ENCODE measurements around the gene OSMR.

The OSMR gene

GRCh38 chr5:38891563-38891962 is 45.8 kb downstream of the OSMR start:
- Histone ChIP-seq H3K4me3 (ENCODE audit: low read length, poor library complexity, severe bottlenecking) (no peak overlapping the region), H3K9me2 (replicated peaks; ENCODE audit: low read depth, low read length) (no peaks in the 10 kb centered on the region), H3K9ac (ENCODE audit: low read depth, low read length, poor library complexity, severe bottlenecking) (no peak overlapping the region), H3K36me3 (ENCODE audit: insufficient read depth, low read length) (no peaks in the 10 kb centered on the region), H4K20me1 (ENCODE audit: insufficient read depth, low read length, poor library complexity, severe bottlenecking) (no peaks in the 10 kb centered on the region), H3F3A (ENCODE audit: low read depth) (no peaks in the 10 kb centered on the region), H3K27me3 (ENCODE audit: insufficient read depth, low read length, poor library complexity, severe bottlenecking) (no peaks in the 10 kb centered on the region), H3K4me2 (ENCODE audit: low read depth, low read length, poor library complexity, severe bottlenecking) (no peak overlapping the region), H3K9me3 (ENCODE audit: insufficient read depth, low read depth, low read length) (no peaks in the 10 kb centered on the region), H2AFZ (ENCODE audit: low read length) (no peak overlapping the region), H3K4me1 (ENCODE audit: insufficient read depth, low read length, poor library complexity, severe bottlenecking) (no peaks in the 10 kb centered on the region), H3K79me2 (ENCODE audit: insufficient read depth, low read length) (no peaks in the 10 kb centered on the region)
- TF ChIP-seq EZH2phosphoT487 (IDR thresholded peaks at IDR 0.05; ENCODE audit: borderline replicate concordance), result no peak
- no peak for TF ChIP-seq CTCF (conservative IDR thresholded peaks at IDR 0.05; ENCODE audit: low read length)

GRCh38 chr5:38892363-38892762 is 46.6 kb downstream of the OSMR start:
- Histone ChIP-seq H3K9me2 (replicated peaks; ENCODE audit: low read depth, low read length) (no peaks in the 10 kb centered on the region), H3K36me3 (ENCODE audit: insufficient read depth, low read length) (no peaks in the 10 kb centered on the region), H3K27me3 (ENCODE audit: insufficient read depth, low read length, poor library complexity, severe bottlenecking) (no peaks in the 10 kb centered on the region), H3K79me2 (ENCODE audit: insufficient read depth, low read length) (no peaks in the 10 kb centered on the region), H4K20me1 (ENCODE audit: insufficient read depth, low read length, poor library complexity, severe bottlenecking) (no peaks in the 10 kb centered on the region), H3K4me2 (ENCODE audit: low read depth, low read length, poor library complexity, severe bottlenecking) (no peak overlapping the region), H3K9me3 (ENCODE audit: insufficient read depth, low read depth, low read length) (no peaks in the 10 kb centered on the region), H3K4me1 (ENCODE audit: insufficient read depth, low read length, poor library complexity, severe bottlenecking) (no peaks in the 10 kb centered on the region), H3K9ac (ENCODE audit: low read depth, low read length, poor library complexity, severe bottlenecking) (no peak overlapping the region), H2AFZ (ENCODE audit: low read length) (no peak overlapping the region), H3K4me3 (ENCODE audit: low read length, poor library complexity, severe bottlenecking) (no peak overlapping the region), H3F3A (ENCODE audit: low read depth) (no peaks in the 10 kb centered on the region)
- TF ChIP-seq EZH2phosphoT487 (IDR thresholded peaks at IDR 0.05; ENCODE audit: borderline replicate concordance), result no peak
- no peak for TF ChIP-seq CTCF (conservative IDR thresholded peaks at IDR 0.05; ENCODE audit: low read length)

- no peak for TF ChIP-seq EZH2phosphoT487 (IDR thresholded peaks at IDR 0.05; ENCODE audit: borderline replicate concordance)
- TF ChIP-seq CTCF (conservative IDR thresholded peaks at IDR 0.05; ENCODE audit: low read length), result no peak
- no peak overlapping the region for H3K4me2 ChIP-seq (ENCODE audit: low read depth, low read length, poor library complexity, severe bottlenecking)
- no peaks in the 10 kb centered on the region for H3K36me3 ChIP-seq (ENCODE audit: insufficient read depth, low read length)
- no peaks in the 10 kb centered on the region for H3K4me1 ChIP-seq (ENCODE audit: insufficient read depth, low read length, poor library complexity, severe bottlenecking)
- no peaks in the 10 kb centered on the region for H3K9me2 ChIP-seq (replicated peaks; ENCODE audit: low read depth, low read length)
- no peak overlapping the region for H3K4me3 ChIP-seq (ENCODE audit: low read length, poor library complexity, severe bottlenecking)
- H3K79me2 ChIP-seq (ENCODE audit: insufficient read depth, low read length), result no peaks in the 10 kb centered on the region
- H3K9ac ChIP-seq (ENCODE audit: low read depth, low read length, poor library complexity, severe bottlenecking), result no peak overlapping the region
- H3K9me3 ChIP-seq (ENCODE audit: insufficient read depth, low read depth, low read length), result no peaks in the 10 kb centered on the region
- no peaks in the 10 kb centered on the region for H3F3A ChIP-seq (ENCODE audit: low read depth)
- no peaks in the 10 kb centered on the region for H3K27me3 ChIP-seq (ENCODE audit: insufficient read depth, low read length, poor library complexity, severe bottlenecking)
- H4K20me1 ChIP-seq (ENCODE audit: insufficient read depth, low read length, poor library complexity, severe bottlenecking), result no peaks in the 10 kb centered on the region
- no peak overlapping the region for H2AFZ ChIP-seq (ENCODE audit: low read length)
Measured at GRCh38 chr5:38896760-38897159, 50.9 kb downstream of the OSMR start.

Measured in Loucy (cell line).